Dedifferentiated amniotic fluid mesenchymal stem cell (primary cell): ENCODE data around the gene UGT1A9.

ENCODE experiments used
- DNase-seq: peaks from one replicate; pipeline ENCODE4 v3.0.0-alpha.2; 2016; ENCODE audit errors: extremely low spot score

UGT1A9 gene

DNA sequence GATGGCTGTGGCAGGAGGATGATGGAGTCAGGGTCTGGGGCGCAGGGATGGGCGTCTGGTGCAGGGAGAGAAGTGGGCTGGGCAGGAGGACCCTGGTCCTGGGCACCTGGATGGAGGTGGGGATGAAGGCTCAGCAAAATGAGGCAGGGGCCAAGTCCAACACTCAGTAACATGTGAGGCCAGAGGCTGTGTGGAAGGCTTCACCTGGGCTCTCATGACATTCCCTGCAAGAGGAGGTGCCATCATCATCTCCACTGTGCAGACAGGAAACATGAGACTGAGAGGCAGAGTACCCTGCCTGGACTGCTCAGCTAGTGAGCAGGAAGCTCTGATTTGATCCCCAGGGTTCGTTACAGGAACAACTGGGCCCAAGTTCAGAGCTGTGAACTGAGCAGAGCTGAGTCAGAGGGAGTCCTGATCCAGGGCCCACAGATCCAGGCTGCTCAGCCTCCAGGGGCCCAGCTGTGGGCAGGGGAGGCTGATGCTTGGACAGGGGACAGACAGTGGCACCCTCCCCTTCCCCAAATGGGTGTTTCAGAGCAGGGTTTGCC lies 145.7 kb downstream of the UGT1A9 start:
- DNase-seq = no peak

DNA sequence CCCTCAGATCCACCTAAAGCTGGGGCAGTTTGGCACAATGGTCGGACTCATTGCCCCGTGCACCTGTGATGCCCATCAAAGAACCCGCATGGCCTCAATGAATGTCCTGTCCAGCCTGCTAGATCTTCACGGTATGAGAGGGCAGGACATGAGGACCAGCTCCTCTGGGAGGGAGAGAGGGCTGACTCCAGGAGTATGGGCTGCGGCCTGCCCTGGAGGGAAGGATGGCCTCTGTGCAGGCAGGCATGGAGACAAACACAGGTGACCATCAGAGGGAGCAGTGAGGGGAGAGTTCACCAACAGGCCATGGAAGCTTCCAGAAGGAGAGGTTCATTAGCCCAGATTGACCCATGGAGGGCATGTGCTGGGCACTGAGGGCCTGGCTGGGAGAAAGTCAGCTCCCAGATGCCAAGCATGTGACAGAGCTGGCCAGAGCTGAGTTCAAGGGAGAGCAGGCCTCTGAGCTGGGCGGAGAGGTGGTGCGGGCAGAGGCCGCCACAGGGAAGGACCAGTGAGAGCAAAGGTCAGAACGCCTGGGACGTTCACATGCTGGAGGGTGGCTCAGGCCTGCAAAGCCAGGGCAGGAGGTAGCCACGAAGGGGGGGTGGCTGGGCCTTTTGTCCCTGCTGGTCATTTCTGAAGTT lies 146.4 kb downstream of the UGT1A9 start:
- no peak for DNase-seq

DNA sequence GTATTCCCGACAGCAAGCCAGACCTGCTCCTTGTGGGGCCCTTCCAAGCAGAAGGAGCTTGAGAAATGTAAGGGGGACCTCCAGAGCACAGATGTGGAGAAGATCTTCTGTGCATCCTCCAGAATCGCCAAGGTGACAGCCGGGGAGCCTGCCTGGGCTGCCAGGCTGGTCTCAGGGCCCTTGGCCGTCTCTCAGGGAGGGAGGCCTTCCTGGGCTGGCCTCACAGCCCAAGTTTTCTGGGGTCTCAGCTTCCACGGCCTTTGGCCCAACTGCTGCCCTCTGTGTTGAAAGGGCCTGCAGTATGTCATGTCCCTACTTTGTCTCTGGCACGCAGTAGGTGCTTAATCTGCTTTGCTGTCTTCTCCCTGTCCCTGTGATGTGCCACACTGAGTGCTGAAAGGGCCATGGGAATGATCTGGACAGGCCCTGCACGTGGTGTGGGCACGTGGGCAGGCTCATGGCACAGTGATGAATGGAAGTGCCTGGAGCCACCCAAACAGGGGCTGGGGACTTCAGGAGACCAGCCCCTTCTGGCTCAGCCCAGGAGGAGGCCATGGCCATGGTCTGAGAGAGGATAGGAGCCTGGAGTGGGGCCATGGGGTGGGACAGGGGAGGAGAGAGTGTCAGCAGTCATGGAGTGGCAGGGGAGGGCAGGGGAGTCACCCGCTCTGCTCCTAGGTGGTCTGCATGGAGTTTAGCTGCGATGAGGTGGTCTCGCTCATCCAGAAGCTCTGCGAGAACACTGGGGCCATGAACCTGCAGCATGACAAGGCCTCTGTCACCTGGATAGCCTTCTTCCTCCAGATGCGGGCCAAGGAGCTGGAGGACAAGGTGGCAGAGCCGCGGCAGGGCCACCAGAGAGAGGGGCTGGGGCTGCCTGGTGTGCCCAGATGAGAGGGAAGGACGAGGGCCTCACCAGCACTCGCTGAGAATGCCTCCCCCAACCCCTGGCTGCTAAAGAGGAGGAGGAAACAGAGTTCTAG lies 147.2 kb downstream of the UGT1A9 start:
- DNase-seq = no peak

DNA sequence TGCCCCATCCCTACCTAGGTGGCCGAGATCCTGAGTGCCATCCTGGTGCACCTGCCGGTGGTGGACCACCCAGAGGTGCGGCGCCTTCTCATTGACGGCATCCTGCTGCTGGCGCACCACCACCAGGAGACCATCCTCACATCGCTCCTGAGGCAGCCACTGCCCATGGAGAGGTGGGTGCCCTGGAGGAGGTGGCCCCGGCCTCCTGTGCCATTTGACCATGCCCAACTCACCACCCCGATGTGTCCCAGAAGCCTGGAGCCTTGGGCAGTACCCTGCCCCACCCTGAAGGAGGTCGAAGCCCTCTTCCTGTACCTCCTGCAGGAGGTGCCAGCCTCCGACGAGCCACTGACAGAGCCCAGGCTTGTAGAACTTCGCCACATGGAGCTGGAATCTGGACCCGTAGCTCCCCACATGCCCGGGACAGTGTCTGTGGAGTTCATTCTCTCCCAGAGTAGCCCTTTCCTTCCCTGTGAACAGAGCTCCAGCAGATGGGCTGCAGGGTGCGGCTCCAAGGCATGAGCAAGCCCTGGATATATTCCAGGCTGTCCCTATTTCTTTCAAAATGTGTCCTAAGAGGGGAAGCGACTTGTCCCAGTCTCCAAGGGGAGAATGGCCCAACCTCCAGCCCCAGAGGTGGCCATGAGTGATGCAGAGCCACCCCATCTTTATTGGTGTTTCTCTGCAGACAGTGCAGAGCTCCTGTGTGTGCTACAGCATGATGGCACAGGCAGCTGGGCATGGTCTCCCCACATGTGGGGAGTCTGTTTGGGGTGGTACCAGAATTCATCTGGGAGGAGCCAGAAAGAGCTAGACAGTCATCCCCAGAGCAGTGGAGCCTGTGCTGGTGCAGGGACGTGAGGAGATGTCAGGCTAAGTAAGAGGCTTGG lies 148.4 kb downstream of the UGT1A9 start:
- DNase-seq = no peak

DNA sequence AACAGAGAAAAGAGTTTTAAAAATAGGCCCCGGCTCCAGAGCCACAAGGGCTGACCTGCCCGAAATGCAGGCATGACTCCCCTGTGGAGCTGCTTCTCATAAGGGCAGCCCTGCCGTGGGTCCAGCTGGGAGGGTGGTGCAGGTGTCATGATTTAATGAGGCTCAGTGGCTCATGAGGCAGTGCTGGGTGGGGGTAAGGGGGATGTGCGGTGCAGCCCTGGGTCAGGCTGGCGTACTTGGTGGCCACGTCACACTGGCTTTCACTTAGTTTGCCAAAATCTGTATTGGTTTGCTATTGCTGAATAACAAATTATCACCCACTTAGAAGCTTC lies 149.0 kb downstream of the UGT1A9 start:
- no peak for DNase-seq

DNA sequence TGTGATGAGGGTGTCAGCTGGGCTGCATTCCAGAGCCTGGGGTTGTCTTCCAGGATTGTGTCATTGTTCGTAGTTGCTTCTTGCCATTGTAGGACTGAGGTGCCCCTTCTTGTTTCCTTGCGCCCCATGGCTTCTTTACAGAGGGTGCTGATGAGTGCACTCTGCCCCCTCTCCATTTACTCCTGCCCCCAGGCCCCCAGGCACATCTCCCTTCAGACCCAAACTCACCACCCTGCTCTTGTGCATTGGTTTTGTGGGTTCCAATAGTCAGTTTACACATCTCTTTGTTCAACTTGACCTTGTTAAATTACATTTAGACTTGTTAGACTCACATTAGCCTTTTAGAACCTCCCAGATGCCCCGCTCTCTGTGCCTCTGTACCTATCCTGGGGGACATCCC lies 149.5 kb downstream of the UGT1A9 start:
- DNase-seq = no peak

DNA sequence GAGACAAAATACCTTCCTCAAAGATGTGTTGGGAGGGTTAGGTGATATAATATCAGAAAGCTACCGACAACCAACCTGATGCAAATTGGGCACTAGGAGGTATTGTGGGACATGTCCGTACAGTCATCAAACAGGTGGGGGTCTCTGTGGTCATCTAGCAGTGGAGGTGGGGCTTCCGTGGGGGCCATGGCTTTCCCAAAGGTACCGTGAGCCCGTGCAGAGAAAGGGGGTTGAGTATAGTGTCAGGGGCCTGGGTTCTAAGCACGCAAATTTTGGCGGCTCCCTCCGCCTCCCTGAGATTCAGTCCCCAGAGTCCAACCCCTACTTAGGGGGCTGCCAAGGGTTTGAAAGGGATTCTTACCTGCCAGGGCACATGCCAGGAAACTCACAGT lies 150.0 kb downstream of the UGT1A9 start:
- no peak for DNase-seq

DNA sequence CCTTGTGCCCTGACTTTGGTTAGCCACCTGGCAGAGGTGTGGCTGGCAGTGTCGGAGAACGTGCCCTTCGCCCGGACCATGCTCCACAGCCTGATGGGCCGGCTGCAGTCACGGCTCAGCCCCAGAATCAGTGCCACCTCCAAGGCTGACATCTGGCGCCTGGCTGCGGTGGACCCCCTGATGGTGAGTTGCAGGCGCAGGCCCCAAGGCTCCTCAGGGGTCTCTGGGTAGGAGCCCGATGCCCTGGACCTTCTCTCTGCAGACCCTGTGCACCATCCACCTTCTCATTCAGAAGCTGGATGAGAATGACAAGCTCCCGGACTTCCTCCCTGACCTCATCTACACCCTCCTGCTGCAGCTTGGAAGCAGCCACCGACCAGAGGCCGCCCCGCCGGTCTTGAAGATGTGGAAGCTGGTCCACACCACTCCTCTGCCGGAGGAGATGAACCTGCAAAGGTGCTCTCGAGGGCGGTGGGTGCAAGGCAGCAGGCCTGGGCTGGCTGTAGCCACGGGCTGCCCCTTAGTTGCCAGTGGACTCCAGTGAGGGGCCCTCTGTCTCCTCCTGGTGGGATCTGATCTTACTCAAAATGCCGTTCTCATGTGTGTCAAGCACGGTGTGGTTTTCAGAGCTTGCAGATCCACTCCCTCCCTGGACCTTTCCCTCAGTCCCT lies 150.5 kb downstream of the UGT1A9 start:
- DNase-seq = no peak
